Measurements from ENCODE around the gene TCIRG1.
"Not testable (repeated sequence)": the region's sequence is repeated elsewhere in the genome, so short reads cannot be mapped to it uniquely, and the experiment has no call there.

The TCIRG1 gene

DNA sequence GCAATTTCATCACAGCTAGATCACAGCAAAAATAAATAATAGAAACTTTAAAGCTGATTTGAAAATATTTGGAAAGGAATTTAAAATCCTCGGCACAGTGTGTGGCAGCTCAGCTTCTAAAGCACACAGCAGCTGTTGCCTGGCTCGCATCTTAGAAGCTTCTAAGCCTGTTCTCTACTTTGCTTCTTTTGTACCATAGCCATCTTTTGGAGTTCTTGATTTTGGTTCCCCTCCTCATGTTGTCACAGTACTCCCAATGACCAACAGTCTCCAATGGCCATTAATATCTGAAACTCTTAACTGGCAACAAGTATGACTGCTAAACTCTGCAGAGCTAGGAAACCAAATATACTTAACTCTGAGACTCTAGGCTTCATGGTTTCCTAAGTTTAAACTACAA, 53.6 kb downstream of the TCIRG1 start:
- DNase-seq = no peak

GRCh38 chr11:68092946-68093345, 54.1 kb downstream of the TCIRG1 start:
- DNase-seq = not testable (repeated sequence)

DNA sequence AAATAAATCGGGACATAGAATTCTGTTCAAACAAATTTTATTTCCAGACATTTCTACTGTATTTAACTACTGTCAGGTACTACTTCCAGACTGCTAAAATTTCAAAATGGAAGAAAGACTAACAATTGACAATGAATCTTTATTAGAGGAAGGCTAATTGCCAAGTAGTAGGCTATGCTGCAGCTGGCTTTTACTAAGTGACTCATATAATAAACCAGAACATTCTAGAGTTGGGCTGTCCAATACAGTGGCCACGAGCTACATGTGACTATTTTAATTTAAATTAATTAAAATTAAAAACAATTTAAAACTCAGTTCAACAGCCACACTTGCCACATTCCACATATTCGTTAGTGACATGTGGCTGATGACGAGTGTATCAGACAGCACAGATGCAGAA, 54.7 kb downstream of the TCIRG1 start:
- no peak for DNase-seq

- DNase-seq = no peak
These were observed 58.1 kb downstream of the TCIRG1 start for GRCh38 chr11:68096962-68097361.

- DNase-seq = no peak
These were observed 60.2 kb downstream of the TCIRG1 start for GRCh38 chr11:68099057-68099456.

DNA sequence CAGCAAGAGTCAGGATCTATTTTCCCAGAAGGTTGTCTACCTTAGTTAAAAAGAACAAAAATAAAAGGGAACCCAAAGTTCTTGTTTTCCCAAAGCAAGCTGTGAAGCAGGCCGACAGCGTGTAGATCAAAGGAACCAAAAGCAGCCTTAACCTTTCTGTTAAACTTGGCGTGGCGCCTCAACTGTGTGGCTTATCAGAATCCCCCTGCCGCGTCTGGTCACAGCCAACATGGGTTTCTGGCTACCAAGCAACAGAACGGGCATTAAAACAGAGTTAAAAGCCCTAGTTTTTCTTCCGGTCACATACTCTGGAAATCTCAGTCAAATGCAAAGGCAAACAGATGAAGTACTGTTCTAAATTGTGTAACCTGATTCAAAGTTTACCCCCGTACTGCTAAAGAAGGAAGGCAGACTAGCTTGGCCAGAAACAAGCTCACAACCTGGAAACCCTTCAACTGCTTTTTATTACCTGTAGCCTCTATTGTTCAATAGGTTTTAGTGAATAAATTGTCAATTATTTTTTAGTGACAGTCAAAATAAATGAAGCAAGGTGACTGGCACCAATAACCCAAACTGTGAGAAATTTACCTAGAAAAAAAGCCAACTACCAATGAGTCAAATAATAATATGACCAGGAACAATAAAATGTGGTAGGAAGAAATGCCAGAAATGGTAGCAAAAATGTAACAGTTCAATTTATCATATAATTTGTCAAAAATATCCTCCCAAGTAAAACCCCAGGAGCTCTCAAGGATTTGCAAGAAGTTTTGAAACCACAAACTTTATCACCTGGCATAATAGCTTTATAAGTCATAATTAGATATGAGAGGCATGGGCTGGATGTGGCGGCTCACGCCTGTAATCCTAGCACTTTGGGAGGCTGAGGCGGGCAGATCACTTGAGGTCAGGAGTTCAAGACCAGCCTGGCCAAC, 60.9 kb downstream of the TCIRG1 start:
- DNase-seq = peak; percentile 23
